Tibial artery (tissue), 4 donors: ENCODE results near the gene AIRE.
"Not testable (repeated sequence)": the region's sequence is repeated elsewhere in the genome, so short reads cannot be mapped to it uniquely, and the experiment has no call there.

Experiments
- DNase-seq, 2 donors: peaks; one replicate each; pipeline ENCODE4 v3.0.0-alpha.2; 2019
- H3K27ac ChIP-seq, 2 donors: fragments of 200-600 bp; sonication (generic) in 1 of 2; 1 replicate in 1 of 2; 2 replicates in 1 of 2; pipeline ENCODE4 v1.5.1; 2018 to 2019; ENCODE audit warnings: mild to moderate bottlenecking in 1 of 2
- H3K27me3 ChIP-seq, 2 donors: fragments of 200-600 bp; sonication (generic) in 1 of 2; one replicate each; pipeline versions ENCODE4 v1.5.1 to v1.6.0; 2016 to 2019
- H3K36me3 ChIP-seq, 3 donors: fragments of 200-600 bp; sonication (generic) in 2 of 3; one replicate each; pipeline ENCODE4 v1.5.1; 2016 to 2019; ENCODE audit warnings: mild to moderate bottlenecking in 2 of 3
- H3K4me1 ChIP-seq, 4 donors: fragments of 200-600 bp; sonication (generic) in 2 of 4; 1 replicate in 3 of 4; 2 replicates in 1 of 4; pipeline ENCODE4 v1.5.1; 2016 to 2019
- H3K4me3 ChIP-seq, 2 donors: fragments of 200-600 bp; sonication (generic) in 1 of 2; 1 replicate in 1 of 2; 2 replicates in 1 of 2; pipeline ENCODE4 v1.5.1; 2018 to 2019; ENCODE audit warnings: mild to moderate bottlenecking in 2 of 2
- H3K9me3 ChIP-seq, 3 donors: fragments of 200-600 bp; sonication (generic) in 1 of 3; one replicate each; pipeline ENCODE4 v1.5.1; 2016 to 2019
- CTCF ChIP-seq, 2 experiments: fragments of 200-600 bp in 1 of 2; fragments of 450-650 bp in 1 of 2; IDR thresholded peaks; one replicate each; pipeline ENCODE4 v1.5.1; 2017 to 2019; ENCODE audit warnings: antibody characterized with exemption in 2 of 2, mild to moderate bottlenecking in 1 of 2, moderate library complexity in 1 of 2
- intact Hi-C: fragments of 100-400 bp; cut with DNase I; formaldehyde crosslinking; loops from one replicate; pipeline ENCODE4 v1.15.0; 2023; ENCODE audit warnings: low total_unique reads

AIRE gene

GRCh38 chr21:44338971-44339910, 53.6 kb downstream of the AIRE start, which contains the start of gene CFAP410:
Gene CFAP410 (minus strand): TSS chr21:44339390. CDS start chr21:44339194, 196 bp downstream.
- DNase-seq, result peak; percentile 89 to 96
- H3K4me3 ChIP-seq, result peak within 1 kb of the TSS; percentile 82 to 83
- no peaks in the 10 kb centered on the region for H3K9me3 ChIP-seq
- peaks cover 0 to 29% (median 18%) of the 10 kb centered on the region in 3 donors for H3K36me3 ChIP-seq
- intact Hi-C loops, result no loop called here
- H3K27ac ChIP-seq, result peak within 1 kb of the TSS; percentile 95 to 98
- H3K27me3 ChIP-seq, result no peaks in the 10 kb centered on the region
- H3K4me1 ChIP-seq, result peaks cover 0 to 14% (median 10%) of the 10 kb centered on the region in 4 donors
- TF ChIP-seq CTCF (IDR thresholded peaks at IDR 0.05), result no peak

- H3K4me3 ChIP-seq, intact Hi-C loops: not testable (repeated sequence)
Measured at GRCh38 chr21:44341726-44342458, 56.2 kb downstream of the AIRE start.

GRCh38 chr21:44342981-44343380, 57.3 kb downstream of the AIRE start:
- H3K9me3 ChIP-seq, H3K4me3 ChIP-seq, H3K36me3 ChIP-seq, intact Hi-C loops, DNase-seq, H3K27ac ChIP-seq: not testable (repeated sequence)
- Histone ChIP-seq H3K27me3 (peaks cover 0 to 17% of the 10 kb centered on the region in 2 donors), H3K4me1 (peaks cover 0 to 12% (median 8%) of the 10 kb centered on the region in 4 donors)

More at GRCh38 chr21:44341726-44342458, 56.2 kb downstream of the AIRE start:
- not testable (repeated sequence) for H3K36me3 ChIP-seq, H3K9me3 ChIP-seq, DNase-seq, H3K27ac ChIP-seq
- Histone ChIP-seq H3K4me1 (peaks cover 0 to 14% (median 10%) of the 10 kb centered on the region in 4 donors), H3K27me3 (peaks cover 0 to 12% of the 10 kb centered on the region in 2 donors)

GRCh38 chr21:44344541-44345183, 59.0 kb downstream of the AIRE start:
- no peak overlapping the region for H3K4me3 ChIP-seq
- no peak overlapping the region for H3K27ac ChIP-seq
- H3K9me3 ChIP-seq, result no peaks in the 10 kb centered on the region
- H3K36me3 ChIP-seq, result no peaks in the 10 kb centered on the region
- H3K27me3 ChIP-seq, result peaks cover 0 to 32% of the 10 kb centered on the region in 2 donors
- peaks cover 0 to 7% (median 3%) of the 10 kb centered on the region in 4 donors for H3K4me1 ChIP-seq
- TF ChIP-seq CTCF (IDR thresholded peaks at IDR 0.05), result no peak
- DNase-seq, result no peak
- intact Hi-C loops, result no loop called here

- Histone ChIP-seq H3K27me3 (peaks cover 0 to 41% of the 10 kb centered on the region in 2 donors), H3K36me3 (no peaks in the 10 kb centered on the region), H3K4me1 (peaks cover 0 to 9% (median 3%) of the 10 kb centered on the region in 4 donors), H3K27ac (no peak overlapping the region), H3K9me3 (no peaks in the 10 kb centered on the region), H3K4me3 (no peak overlapping the region)
- intact Hi-C loops, result no loop called here
- no peak for DNase-seq
- TF ChIP-seq CTCF (IDR thresholded peaks at IDR 0.05), result no peak
Measured at GRCh38 chr21:44345495-44345894, 59.8 kb downstream of the AIRE start.

GRCh38 chr21:44347911-44348451, 62.3 kb downstream of the AIRE start:
- Histone ChIP-seq H3K36me3 (no peaks in the 10 kb centered on the region), H3K27ac (no peak overlapping the region), H3K27me3 (peaks cover 0 to 65% of the 10 kb centered on the region in 2 donors), H3K9me3 (no peaks in the 10 kb centered on the region), H3K4me3 (no peak overlapping the region), H3K4me1 (peaks cover 0 to 11% (median 3%) of the 10 kb centered on the region in 4 donors)
- intact Hi-C loops, result no loop called here
- DNase-seq, result no peak
- TF ChIP-seq CTCF (IDR thresholded peaks at IDR 0.05), result no peak
